GM23338 (cell line): ENCODE data around the gene RXFP3. TPM values are rescaled to one million over a fixed set of nuclear protein-coding genes. Genes with fewer than 3 reads are reported as not detected.

Source experiments
- ATAC-seq: fragments of 200-7000 bp; cut with Tn5 transposase; 3 replicates; pipeline ENCODE4 v1.9.1; 2020
- DNase-seq: peaks from one replicate; pipeline ENCODE4 v3.0.0-alpha.2; 2015; ENCODE audit warnings: low spot score
- H2AFZ ChIP-seq: fragments of 200-600 bp; sonication (generic); 2 replicates; pipeline ENCODE4 v1.8.0; 2016; ENCODE audit warnings: antibody characterized with exemption, mild to moderate bottlenecking, moderate library complexity
- H3F3A ChIP-seq: fragments of 200-600 bp; sonication (generic); replicated peaks from 2 replicates; pipeline ENCODE4 v1.8.0; 2017; ENCODE audit warnings: antibody characterized with exemption, mixed run types, low read depth
- H3K27ac ChIP-seq: fragments of 200-600 bp; sonication (generic); 2 replicates; pipeline ENCODE4 v1.6.1; 2016; ENCODE audit warnings: low read depth
- H3K27me3 ChIP-seq: fragments of 200-600 bp; sonication (generic); 2 replicates; pipeline ENCODE4 v1.8.0; 2016; ENCODE audit warnings: mild to moderate bottlenecking, mixed run types, moderate library complexity; ENCODE audit not compliant: insufficient read depth
- H3K36me3 ChIP-seq: fragments of 200-600 bp; sonication (generic); 2 replicates; pipeline ENCODE4 v1.8.0; 2016; ENCODE audit warnings: mild to moderate bottlenecking; ENCODE audit not compliant: insufficient read depth
- H3K4me1 ChIP-seq: fragments of 200-600 bp; sonication (generic); 2 replicates; pipeline ENCODE4 v1.8.0; 2016; ENCODE audit warnings: mild to moderate bottlenecking, moderate library complexity; ENCODE audit not compliant: insufficient read depth
- H3K4me2 ChIP-seq: fragments of 200-600 bp; sonication (generic); 2 replicates; pipeline ENCODE4 v1.7.1; 2017; ENCODE audit warnings: mixed run types
- H3K4me3 ChIP-seq: fragments of 200-600 bp; sonication (generic); 2 replicates; pipeline ENCODE4 v1.6.1; 2016; ENCODE audit warnings: mixed run types
- H3K79me2 ChIP-seq: fragments of 200-600 bp; sonication (generic); replicated peaks from 2 replicates; pipeline ENCODE4 v1.8.0; 2017; ENCODE audit warnings: mild to moderate bottlenecking; ENCODE audit not compliant: insufficient read depth
- H3K9me2 ChIP-seq: fragments of 200-600 bp; sonication (generic); 2 replicates; pipeline ENCODE4 v1.8.0; 2017; ENCODE audit not compliant: insufficient read depth
- H4K20me1 ChIP-seq: fragments of 200-600 bp; sonication (generic); replicated peaks from 2 replicates; pipeline ENCODE4 v1.8.0; 2017; ENCODE audit warnings: mild to moderate bottlenecking; ENCODE audit not compliant: insufficient read depth
- H3K27ac Mint-ChIP-seq: 2 replicates; pipeline ENCODE4 v1.8.0; 2020; ENCODE audit warnings: inconsistent platforms, mild to moderate bottlenecking, moderate library complexity, mixed read lengths
- H3K27me3 Mint-ChIP-seq: 3 replicates; pipeline ENCODE4 v1.8.0; 2022; ENCODE audit warnings: low read depth, mild to moderate bottlenecking, moderate library complexity, mixed read lengths, inconsistent platforms; ENCODE audit not compliant: insufficient read depth, poor library complexity
- H3K36me3 Mint-ChIP-seq: 3 replicates; pipeline ENCODE4 v1.8.0; 2021; ENCODE audit warnings: low read depth, mild to moderate bottlenecking, inconsistent platforms, moderate library complexity, mixed read lengths
- H3K4me1 Mint-ChIP-seq: 3 replicates; pipeline ENCODE4 v1.8.0; 2020; ENCODE audit warnings: mild to moderate bottlenecking, inconsistent platforms, mixed read lengths
- H3K4me3 Mint-ChIP-seq: 3 replicates; pipeline ENCODE4 v1.8.0; 2021; ENCODE audit warnings: moderate library complexity, mild to moderate bottlenecking, inconsistent platforms, mixed read lengths
- H3K9me3 Mint-ChIP-seq: 3 replicates; pipeline ENCODE4 v1.8.0; 2020; ENCODE audit warnings: moderate library complexity, mild to moderate bottlenecking, inconsistent platforms, mixed read lengths
- CREB1 ChIP-seq: fragments of 250-450 bp; sonication (Bioruptor Pico); IDR thresholded peaks from 2 replicates; pipeline ENCODE4 v1.5.0; 2020; ENCODE audit warnings: low read depth, mild to moderate bottlenecking, moderate library complexity
- EZH2phosphoT487 ChIP-seq: fragments of 200-600 bp; sonication (generic); IDR thresholded peaks from one replicate; pipeline ENCODE4 v1.8.1; 2018; ENCODE audit warnings: antibody characterized with exemption; ENCODE audit not compliant: unreplicated experiment
- NANOG ChIP-seq: IDR thresholded peaks from 2 replicates; pipeline ENCODE4 v1.6.1; 2016; ENCODE audit warnings: antibody characterized with exemption, borderline replicate concordance
- POLR2AphosphoS5 ChIP-seq: IDR thresholded peaks from 2 replicates; pipeline ENCODE4 v1.6.1; 2016; ENCODE audit warnings: antibody characterized with exemption, low read depth
- REST ChIP-seq: IDR thresholded peaks from one replicate; pipeline ENCODE4 v1.6.1; 2018; ENCODE audit warnings: antibody characterized with exemption; ENCODE audit not compliant: unreplicated experiment
- STAT1 ChIP-seq: IDR thresholded peaks from one replicate; pipeline ENCODE4 v1.6.1; 2016; ENCODE audit warnings: antibody characterized with exemption; ENCODE audit not compliant: unreplicated experiment
- ZNF114 ChIP-seq: fragments of 250-450 bp; sonication (Bioruptor Pico); IDR thresholded peaks from 2 replicates; pipeline ENCODE4 v1.5.0; 2020; ENCODE audit warnings: mild to moderate bottlenecking, moderate library complexity
- ZNF331 ChIP-seq: fragments of 250-450 bp; sonication (Bioruptor Pico); IDR thresholded peaks from 2 replicates; pipeline ENCODE4 v1.5.0; 2020; ENCODE audit warnings: low read depth, mild to moderate bottlenecking, moderate library complexity
- polyA plus RNA-seq: library from polyadenylated mRNA; unstranded; fragments of >200 nt; fragmentation: Nextera tagmentation; extraction: Ambion mirVana; gene quantifications from 2 replicates; pipeline ENCODE4 v1.2.1, GENCODE V29; 2016
- total RNA-seq: library from RNA; depleted of rRNA; stranded (reverse); fragments of >200 nt; shearing (Covaris generic); gene quantifications from 2 replicates; pipeline ENCODE4 v1.2.3, GENCODE V29; 2014
- TF ChIP-seq, protein P1 (sequence below): fragments of 250-450 bp; sonication (Bioruptor Pico); IDR thresholded peaks from 2 replicates; pipeline ENCODE4 v1.5.0; 2020; ENCODE audit warnings: mild to moderate bottlenecking, moderate library complexity

RXFP3 gene
- total and polyA plus RNA-seq, 2 experiments from 2014 or later = not detected

DNA sequence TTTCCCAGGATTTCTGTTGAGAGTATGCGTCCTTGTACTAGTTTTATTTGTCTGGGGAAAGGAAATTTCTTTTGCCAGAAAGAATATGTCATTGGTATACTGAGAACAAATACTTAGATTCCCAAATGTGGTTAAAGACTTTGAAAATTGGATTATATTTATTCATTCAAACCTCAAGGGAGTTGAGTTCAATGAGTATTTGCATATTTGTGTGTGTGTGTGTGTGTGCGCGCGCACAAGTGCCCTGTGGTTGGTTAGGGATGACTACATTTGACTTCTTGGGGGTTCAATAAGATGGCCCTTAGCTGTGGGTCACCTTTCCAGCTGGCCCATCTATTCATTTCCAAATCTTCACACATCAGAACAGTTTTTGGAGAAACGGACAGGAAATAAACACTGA is 4.9 kb downstream of the RXFP3 start:
- Histone ChIP-seq H3K36me3 (no peaks in the 10 kb centered on the region), H3K4me3 (no peak overlapping the region), H2AFZ (no peak overlapping the region), H4K20me1 (no peaks in the 10 kb centered on the region), H3K27ac (no peak overlapping the region), H3K4me1 (0 out of 2 replicates have a peak, but pooled peaks cover 5% of the 10 kb centered on the region), H3K4me2 (no peak overlapping the region), H3K9me2 (no peaks in the 10 kb centered on the region), H3K79me2 (no peaks in the 10 kb centered on the region), H3K27me3 (peaks cover 14% of the 10 kb centered on the region), H3F3A (no peaks in the 10 kb centered on the region)
- H3K36me3 Mint-ChIP-seq = no peaks in the 10 kb centered on the region
- H3K4me1 Mint-ChIP-seq = peaks cover 23% of the 10 kb centered on the region
- no peaks in the 10 kb centered on the region for H3K9me3 Mint-ChIP-seq
- TF ChIP-seq POLR2AphosphoS5 (no peak), REST (no peak), STAT1 (no peak), ZNF331 (CRISPR knock-in tag) (no peak), EZH2phosphoT487 (no peak), ZNF114 (CRISPR knock-in tag) (no peak), CREB1 (CRISPR knock-in tag) (no peak), NANOG (no peak)
- TF ChIP-seq, protein P1, sequence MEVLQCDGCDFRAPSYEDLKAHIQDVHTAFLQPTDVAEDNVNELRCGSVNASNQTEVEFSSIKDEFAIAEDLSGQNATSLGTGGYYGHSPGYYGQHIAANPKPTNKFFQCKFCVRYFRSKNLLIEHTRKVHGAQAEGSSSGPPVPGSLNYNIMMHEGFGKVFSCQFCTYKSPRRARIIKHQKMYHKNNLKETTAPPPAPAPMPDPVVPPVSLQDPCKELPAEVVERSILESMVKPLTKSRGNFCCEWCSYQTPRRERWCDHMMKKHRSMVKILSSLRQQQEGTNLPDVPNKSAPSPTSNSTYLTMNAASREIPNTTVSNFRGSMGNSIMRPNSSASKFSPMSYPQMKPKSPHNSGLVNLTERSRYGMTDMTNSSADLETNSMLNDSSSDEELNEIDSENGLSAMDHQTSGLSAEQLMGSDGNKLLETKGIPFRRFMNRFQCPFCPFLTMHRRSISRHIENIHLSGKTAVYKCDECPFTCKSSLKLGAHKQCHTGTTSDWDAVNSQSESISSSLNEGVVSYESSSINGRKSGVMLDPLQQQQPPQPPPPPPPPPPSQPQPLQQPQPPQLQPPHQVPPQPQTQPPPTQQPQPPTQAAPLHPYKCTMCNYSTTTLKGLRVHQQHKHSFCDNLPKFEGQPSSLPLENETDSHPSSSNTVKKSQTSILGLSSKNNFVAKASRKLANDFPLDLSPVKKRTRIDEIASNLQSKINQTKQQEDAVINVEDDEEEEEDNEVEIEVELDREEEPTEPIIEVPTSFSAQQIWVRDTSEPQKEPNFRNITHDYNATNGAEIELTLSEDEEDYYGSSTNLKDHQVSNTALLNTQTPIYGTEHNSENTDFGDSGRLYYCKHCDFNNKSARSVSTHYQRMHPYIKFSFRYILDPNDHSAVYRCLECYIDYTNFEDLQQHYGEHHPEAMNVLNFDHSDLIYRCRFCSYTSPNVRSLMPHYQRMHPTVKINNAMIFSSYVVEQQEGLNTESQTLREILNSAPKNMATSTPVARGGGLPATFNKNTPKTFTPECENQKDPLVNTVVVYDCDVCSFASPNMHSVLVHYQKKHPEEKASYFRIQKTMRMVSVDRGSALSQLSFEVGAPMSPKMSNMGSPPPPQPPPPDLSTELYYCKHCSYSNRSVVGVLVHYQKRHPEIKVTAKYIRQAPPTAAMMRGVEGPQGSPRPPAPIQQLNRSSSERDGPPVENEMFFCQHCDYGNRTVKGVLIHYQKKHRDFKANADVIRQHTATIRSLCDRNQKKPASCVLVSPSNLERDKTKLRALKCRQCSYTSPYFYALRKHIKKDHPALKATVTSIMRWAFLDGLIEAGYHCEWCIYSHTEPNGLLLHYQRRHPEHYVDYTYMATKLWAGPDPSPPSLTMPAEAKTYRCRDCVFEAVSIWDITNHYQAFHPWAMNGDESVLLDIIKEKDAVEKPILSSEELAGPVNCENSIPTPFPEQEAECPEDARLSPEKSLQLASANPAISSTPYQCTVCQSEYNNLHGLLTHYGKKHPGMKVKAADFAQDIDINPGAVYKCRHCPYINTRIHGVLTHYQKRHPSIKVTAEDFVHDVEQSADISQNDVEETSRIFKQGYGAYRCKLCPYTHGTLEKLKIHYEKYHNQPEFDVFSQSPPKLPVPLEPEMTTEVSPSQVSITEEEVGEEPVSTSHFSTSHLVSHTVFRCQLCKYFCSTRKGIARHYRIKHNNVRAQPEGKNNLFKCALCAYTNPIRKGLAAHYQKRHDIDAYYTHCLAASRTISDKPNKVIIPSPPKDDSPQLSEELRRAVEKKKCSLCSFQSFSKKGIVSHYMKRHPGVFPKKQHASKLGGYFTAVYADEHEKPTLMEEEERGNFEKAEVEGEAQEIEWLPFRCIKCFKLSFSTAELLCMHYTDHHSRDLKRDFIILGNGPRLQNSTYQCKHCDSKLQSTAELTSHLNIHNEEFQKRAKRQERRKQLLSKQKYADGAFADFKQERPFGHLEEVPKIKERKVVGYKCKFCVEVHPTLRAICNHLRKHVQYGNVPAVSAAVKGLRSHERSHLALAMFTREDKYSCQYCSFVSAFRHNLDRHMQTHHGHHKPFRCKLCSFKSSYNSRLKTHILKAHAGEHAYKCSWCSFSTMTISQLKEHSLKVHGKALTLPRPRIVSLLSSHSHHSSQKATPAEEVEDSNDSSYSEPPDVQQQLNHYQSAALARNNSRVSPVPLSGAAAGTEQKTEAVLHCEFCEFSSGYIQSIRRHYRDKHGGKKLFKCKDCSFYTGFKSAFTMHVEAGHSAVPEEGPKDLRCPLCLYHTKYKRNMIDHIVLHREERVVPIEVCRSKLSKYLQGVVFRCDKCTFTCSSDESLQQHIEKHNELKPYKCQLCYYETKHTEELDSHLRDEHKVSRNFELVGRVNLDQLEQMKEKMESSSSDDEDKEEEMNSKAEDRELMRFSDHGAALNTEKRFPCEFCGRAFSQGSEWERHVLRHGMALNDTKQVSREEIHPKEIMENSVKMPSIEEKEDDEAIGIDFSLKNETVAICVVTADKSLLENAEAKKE (CRISPR knock-in tag) = no peak
- peaks cover 19% of the 10 kb centered on the region for H3K27me3 Mint-ChIP-seq
- no peak for DNase-seq
- no peak overlapping the region for H3K4me3 Mint-ChIP-seq
- no peak overlapping the region for H3K27ac Mint-ChIP-seq
- no peak for ATAC-seq
